Measurements from ENCODE around the gene PLN. TPM values are rescaled to one million over a fixed set of nuclear protein-coding genes. Genes with fewer than 3 reads are reported as not detected.

PLN gene
- total RNA-seq, 4 donors from 2014 or later: 32.6 to 52.0 (median 47.1) TPM

GRCh38 chr6:118502169-118502568, 45.9 kb upstream of the PLN start:
- DNase-seq: no peak
- H3K27ac ChIP-seq: no peak overlapping the region
- H3K27me3 ChIP-seq: no peaks in the 10 kb centered on the region
- H3K36me3 ChIP-seq: no peaks in the 10 kb centered on the region
- TF ChIP-seq POLR2AphosphoS5 (IDR thresholded peaks at IDR 0.05): no peak
- no peak for TF ChIP-seq EP300 (IDR thresholded peaks at IDR 0.05; ENCODE audit: low read depth)
- TF ChIP-seq CTCF (IDR thresholded peaks at IDR 0.05): no peak
- no peak for TF ChIP-seq POLR2A (IDR thresholded peaks at IDR 0.05)
- H3K4me3 ChIP-seq: no peak overlapping the region
- 42 to 86% methylated on average over 1 to 2 of the region's 2 CpGs for WGBS, 2 donors (ENCODE audit: low coverage in 1 of 2)
- intact Hi-C loops (cut with DNase I; ENCODE audit: low total_unique reads) (no loop called here), in situ Hi-C loops (cut with MboI; ENCODE audit: low pct_ligation_motif_present in 1 of 4, low pct_unique_long_range_greater_than_20kb in 1 of 4, low sequenced_read_pairs in 3 of 4) (loop anchor here in 2 of 4 donors (10.0 to 25.0 kb wide), 2 partner anchors 215 to 217 kb away; no protein-coding TSS in a partner anchor)
- H3K9me3 ChIP-seq: no peaks in the 10 kb centered on the region
- H3K4me1 ChIP-seq: no peaks in the 10 kb centered on the region

- no peaks in the 10 kb centered on the region for H3K4me1 ChIP-seq
- H3K27ac ChIP-seq: no peak overlapping the region
- no peaks in the 10 kb centered on the region for H3K36me3 ChIP-seq
- 93 to 98% methylated on average over 2 of the region's 2 CpGs for WGBS, 2 donors (ENCODE audit: low coverage in 1 of 2)
- H3K27me3 ChIP-seq: no peaks in the 10 kb centered on the region
- H3K4me3 ChIP-seq: no peak overlapping the region
- intact Hi-C loops (cut with DNase I; ENCODE audit: low total_unique reads) (loop anchor here (5.0 kb wide), 1 partner anchor 222 kb away; no protein-coding TSS in a partner anchor), in situ Hi-C loops (cut with MboI; ENCODE audit: low pct_ligation_motif_present in 1 of 4, low pct_unique_long_range_greater_than_20kb in 1 of 4, low sequenced_read_pairs in 3 of 4) (loop anchor here in 2 of 4 donors (10.0 to 25.0 kb wide), 2 partner anchors 217 to 220 kb away; no protein-coding TSS in a partner anchor)
- H3K9me3 ChIP-seq: no peaks in the 10 kb centered on the region
- no peak for DNase-seq
- TF ChIP-seq POLR2AphosphoS5 (IDR thresholded peaks at IDR 0.05) (no peak), EP300 (IDR thresholded peaks at IDR 0.05; ENCODE audit: low read depth) (no peak), CTCF (IDR thresholded peaks at IDR 0.05) (no peak), POLR2A (IDR thresholded peaks at IDR 0.05) (no peak)
Observed at GRCh38 chr6:118504611-118505010, 43.5 kb upstream of the PLN start.

- WGBS, 2 donors (ENCODE audit: low coverage in 1 of 2): 92 to 100% methylated on average over 2 of the region's 2 CpGs
Observed at GRCh38 chr6:118505656-118506055, 42.4 kb upstream of the PLN start.

More at GRCh38 chr6:118505656-118506055, 42.4 kb upstream of the PLN start:
- Histone ChIP-seq H3K9me3 (no peaks in the 10 kb centered on the region), H3K4me1 (no peaks in the 10 kb centered on the region), H3K4me3 (no peak overlapping the region), H3K27me3 (no peaks in the 10 kb centered on the region), H3K27ac (no peak overlapping the region), H3K36me3 (no peaks in the 10 kb centered on the region)
- in situ Hi-C loops (cut with MboI; ENCODE audit: low pct_ligation_motif_present in 1 of 4, low pct_unique_long_range_greater_than_20kb in 1 of 4, low sequenced_read_pairs in 3 of 4) (loop anchor here in 2 of 4 donors (10.0 to 25.0 kb wide), 2 partner anchors 218 to 221 kb away; no protein-coding TSS in a partner anchor), intact Hi-C loops (cut with DNase I; ENCODE audit: low total_unique reads) (loop anchor here (5.0 kb wide), 1 partner anchor 223 kb away; no protein-coding TSS in a partner anchor)
- DNase-seq: no peak
- TF ChIP-seq POLR2A (IDR thresholded peaks at IDR 0.05) (no peak), CTCF (IDR thresholded peaks at IDR 0.05) (no peak), POLR2AphosphoS5 (IDR thresholded peaks at IDR 0.05) (no peak), EP300 (IDR thresholded peaks at IDR 0.05; ENCODE audit: low read depth) (no peak)
